Glutamatergic neuron (in vitro differentiated cells): Measurements from ENCODE around the gene GATAD2B. TPM values are rescaled to one million over a fixed set of nuclear protein-coding genes. Genes with fewer than 3 reads are reported as not detected.
A peak's percentile ranks its signal among the peaks of the same experiment; 100 is the strongest.

Experiments used
- DNase-seq: peaks from one replicate; pipeline ENCODE4 v3.0.0; 2022
- H3K27ac Mint-ChIP-seq: one replicate; pipeline ENCODE4 v1.8.0; 2020; ENCODE audit warnings: mild to moderate bottlenecking, mixed read lengths, inconsistent platforms; ENCODE audit not compliant: unreplicated experiment
- H3K27me3 Mint-ChIP-seq: one replicate; pipeline ENCODE4 v1.8.0; 2020; ENCODE audit warnings: mild to moderate bottlenecking, moderate library complexity, mixed read lengths, inconsistent platforms; ENCODE audit not compliant: unreplicated experiment
- H3K36me3 Mint-ChIP-seq: one replicate; pipeline ENCODE4 v1.8.0; 2020; ENCODE audit warnings: mild to moderate bottlenecking, mixed read lengths, inconsistent platforms; ENCODE audit not compliant: unreplicated experiment
- H3K4me1 Mint-ChIP-seq: one replicate; pipeline ENCODE4 v1.8.0; 2020; ENCODE audit warnings: mild to moderate bottlenecking, low read depth, mixed read lengths, inconsistent platforms; ENCODE audit not compliant: unreplicated experiment
- H3K4me3 Mint-ChIP-seq: one replicate; pipeline ENCODE4 v1.8.0; 2020; ENCODE audit warnings: mild to moderate bottlenecking, mixed read lengths, inconsistent platforms; ENCODE audit not compliant: unreplicated experiment
- H3K9me3 Mint-ChIP-seq: one replicate; pipeline ENCODE4 v1.8.0; 2020; ENCODE audit warnings: mild to moderate bottlenecking, moderate library complexity, mixed read lengths, inconsistent platforms; ENCODE audit not compliant: unreplicated experiment
- total RNA-seq: library from RNA; stranded (reverse); fragmentation: NEBNext Ultra II Directional; extraction: Animal tissue kit (Norgen Biotek cat#: 25700); gene quantifications from one replicate; pipeline ENCODE4 v1.2.1, GENCODE V29; 2021; ENCODE audit not compliant: unreplicated experiment
- TF ChIP-seq, protein P1 (sequence below): fragments of 200-600 bp; sonication (generic); IDR thresholded peaks from one replicate; pipeline ENCODE4 v1.5.0; 2021; ENCODE audit not compliant: partially characterized antibody, unreplicated experiment

The GATAD2B gene
- total RNA-seq, 1 donor from 2014 or later, result 57.6 TPM

DNA sequence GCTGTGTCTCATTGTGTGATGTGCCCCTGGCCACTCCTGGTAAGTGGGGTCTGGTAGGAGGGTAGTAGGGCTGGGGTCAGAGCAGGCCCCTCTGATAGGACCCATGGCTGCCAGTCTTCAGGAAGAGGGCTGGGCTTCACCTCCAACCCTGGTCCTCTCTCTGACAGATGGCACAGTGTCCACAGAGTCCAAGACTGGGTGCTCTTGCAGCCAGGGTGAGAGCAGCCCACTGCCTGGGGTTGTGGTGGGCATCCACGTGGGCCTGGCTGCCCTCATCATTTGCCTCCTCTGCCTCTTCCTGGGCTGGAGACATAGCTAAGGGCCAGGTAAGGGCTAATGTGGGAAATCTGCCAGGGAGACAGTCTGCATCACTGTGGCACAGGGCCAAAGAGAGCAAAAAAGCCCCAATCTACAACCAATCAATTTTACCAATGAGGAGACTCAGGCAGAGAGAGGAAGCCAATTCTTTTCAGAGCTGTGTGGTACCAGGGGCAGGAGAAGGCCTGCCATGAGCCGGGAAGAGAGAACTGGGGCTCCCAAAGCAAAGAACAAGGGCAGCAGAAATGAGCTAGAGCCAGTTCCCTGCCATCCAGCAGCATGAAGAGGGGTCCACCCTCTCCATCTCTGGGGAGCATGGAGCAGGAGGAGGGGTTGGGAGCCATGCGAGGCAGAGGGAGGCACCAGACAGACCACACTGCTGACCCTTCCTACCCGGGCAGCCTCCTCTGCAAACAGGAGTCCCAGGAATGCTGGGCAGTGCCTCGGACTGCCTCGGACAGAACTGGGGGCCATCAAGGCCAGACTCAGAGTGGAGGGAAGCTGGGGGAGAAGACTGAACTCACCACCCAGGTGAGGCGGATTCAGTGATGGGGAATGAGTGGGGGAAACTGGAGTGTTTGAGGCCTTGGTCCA, 120.7 kb downstream of the GATAD2B start:
- H3K27ac Mint-ChIP-seq, result no peak overlapping the region

DNA sequence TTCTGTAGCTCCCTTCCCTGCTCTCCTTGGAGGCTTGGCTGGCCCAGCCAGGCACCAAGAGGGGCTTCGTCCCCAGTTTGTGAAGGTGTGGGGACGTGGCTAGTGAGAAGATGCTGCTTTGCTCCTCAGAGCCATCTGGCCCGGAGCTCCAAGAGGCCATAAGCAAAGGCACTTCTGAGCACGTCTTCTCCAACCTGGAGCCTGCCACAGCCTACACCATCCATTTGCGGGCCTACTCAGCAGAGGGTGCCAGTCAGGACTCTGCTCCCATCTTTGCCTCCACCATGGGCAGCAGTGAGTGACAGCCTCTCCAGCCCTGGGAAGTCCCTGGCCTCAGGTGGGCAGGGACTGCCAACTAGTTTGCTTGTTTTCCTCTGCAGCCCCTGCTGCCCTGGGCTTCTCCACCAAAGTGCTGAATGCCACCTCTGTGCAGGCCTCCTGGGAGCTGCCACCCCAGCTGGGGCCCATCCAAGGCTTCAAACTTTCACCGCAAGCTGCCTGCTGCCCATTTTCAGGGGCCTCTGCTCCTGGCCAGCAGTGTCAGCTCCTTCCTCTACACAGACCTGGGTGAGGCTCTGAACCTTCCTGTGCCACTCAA, 121.6 kb downstream of the GATAD2B start:
- Mint-ChIP-seq H3K4me1 (peaks cover 6% of the 10 kb centered on the region), H3K9me3 (peaks cover 14% of the 10 kb centered on the region), H3K27me3 (peaks cover 22% of the 10 kb centered on the region), H3K4me3 (no peak overlapping the region), H3K27ac (peak overlapping the region; percentile 44), H3K36me3 (no peaks in the 10 kb centered on the region)
- TF ChIP-seq, protein P1, sequence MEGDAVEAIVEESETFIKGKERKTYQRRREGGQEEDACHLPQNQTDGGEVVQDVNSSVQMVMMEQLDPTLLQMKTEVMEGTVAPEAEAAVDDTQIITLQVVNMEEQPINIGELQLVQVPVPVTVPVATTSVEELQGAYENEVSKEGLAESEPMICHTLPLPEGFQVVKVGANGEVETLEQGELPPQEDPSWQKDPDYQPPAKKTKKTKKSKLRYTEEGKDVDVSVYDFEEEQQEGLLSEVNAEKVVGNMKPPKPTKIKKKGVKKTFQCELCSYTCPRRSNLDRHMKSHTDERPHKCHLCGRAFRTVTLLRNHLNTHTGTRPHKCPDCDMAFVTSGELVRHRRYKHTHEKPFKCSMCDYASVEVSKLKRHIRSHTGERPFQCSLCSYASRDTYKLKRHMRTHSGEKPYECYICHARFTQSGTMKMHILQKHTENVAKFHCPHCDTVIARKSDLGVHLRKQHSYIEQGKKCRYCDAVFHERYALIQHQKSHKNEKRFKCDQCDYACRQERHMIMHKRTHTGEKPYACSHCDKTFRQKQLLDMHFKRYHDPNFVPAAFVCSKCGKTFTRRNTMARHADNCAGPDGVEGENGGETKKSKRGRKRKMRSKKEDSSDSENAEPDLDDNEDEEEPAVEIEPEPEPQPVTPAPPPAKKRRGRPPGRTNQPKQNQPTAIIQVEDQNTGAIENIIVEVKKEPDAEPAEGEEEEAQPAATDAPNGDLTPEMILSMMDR, result no peak
- DNase-seq, result no peak

More for the DNA sequence above, 120.7 kb downstream of the GATAD2B start:
- TF ChIP-seq, protein P1, result no peak
- peaks cover 15% of the 10 kb centered on the region for H3K27me3 Mint-ChIP-seq
- no peak for DNase-seq
- H3K9me3 Mint-ChIP-seq, result peaks cover 12% of the 10 kb centered on the region
- no peak overlapping the region for H3K4me3 Mint-ChIP-seq
- no peaks in the 10 kb centered on the region for H3K36me3 Mint-ChIP-seq
- peaks cover 3% of the 10 kb centered on the region for H3K4me1 Mint-ChIP-seq

DNA sequence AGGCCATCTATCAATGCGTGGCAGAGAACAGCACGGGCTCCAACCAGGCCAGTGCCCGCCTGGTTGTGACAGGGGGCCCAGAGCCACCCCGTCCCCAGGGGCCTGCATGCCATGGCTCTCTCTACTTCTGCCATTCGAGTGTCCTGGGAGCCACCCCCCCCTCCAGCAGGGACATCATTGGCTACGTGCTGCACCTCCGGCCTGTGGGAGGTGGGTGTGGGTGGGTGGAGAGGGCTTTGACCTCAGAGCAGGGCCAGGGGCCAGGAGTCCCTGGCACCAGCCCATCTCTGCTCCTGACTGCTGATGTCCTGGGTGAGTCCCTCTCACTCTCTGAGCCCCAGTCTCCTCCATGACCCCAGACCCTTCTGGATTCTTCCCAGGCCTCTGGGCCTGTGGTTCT, 122.3 kb downstream of the GATAD2B start:
- H3K27ac Mint-ChIP-seq, result peak overlapping the region; percentile 44
- H3K4me3 Mint-ChIP-seq, result no peak overlapping the region
- peaks cover 22% of the 10 kb centered on the region for H3K27me3 Mint-ChIP-seq
- peaks cover 14% of the 10 kb centered on the region for H3K9me3 Mint-ChIP-seq
- no peaks in the 10 kb centered on the region for H3K36me3 Mint-ChIP-seq
- no peak for DNase-seq
- peaks cover 6% of the 10 kb centered on the region for H3K4me1 Mint-ChIP-seq
- TF ChIP-seq, protein P1, result no peak

DNA sequence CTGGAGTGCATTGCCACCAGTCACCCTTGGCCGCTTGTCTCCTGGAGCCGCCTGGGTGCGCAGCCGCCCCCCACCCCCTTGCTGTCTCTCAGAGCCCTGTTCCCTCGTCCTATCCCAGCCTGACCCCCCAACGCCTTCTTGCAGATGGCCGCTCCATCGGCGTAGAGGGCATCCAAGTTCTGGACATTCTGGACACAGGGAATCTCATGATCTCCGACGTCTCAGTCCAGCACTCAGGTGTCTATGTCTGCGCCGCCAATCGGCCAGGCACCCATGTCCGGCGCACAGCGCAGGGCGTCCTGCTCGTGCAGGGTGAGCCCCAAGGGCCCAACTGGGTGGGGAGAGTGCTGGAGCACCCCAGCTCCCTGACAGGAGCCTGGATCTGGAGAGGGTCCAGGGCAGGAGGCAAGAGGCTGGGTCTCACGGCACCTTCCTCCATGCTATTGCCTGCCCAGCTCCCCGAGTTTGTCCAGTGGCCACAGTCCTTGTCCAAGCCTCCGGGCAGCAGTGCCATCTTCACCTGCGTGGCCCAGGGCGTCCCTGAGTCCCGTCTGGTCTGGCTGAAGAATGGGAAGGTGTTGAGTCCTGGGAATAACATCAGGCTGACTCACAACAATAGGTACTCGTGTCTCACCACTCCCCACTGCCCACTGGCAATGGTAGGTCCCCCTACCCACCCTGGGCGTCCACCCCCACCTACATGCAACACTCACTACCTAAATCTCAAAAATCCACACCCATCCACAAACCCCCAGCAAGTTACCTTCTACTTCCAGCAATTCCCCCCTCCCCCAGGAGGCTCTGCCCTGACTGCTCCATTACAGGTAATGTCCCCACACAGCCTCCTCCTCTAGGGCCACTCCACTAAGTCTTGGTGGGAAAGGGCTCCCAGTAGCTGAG, 123.0 kb downstream of the GATAD2B start:
- TF ChIP-seq, protein P1, result no peak
- Mint-ChIP-seq H3K4me1 (peaks cover 6% of the 10 kb centered on the region), H3K27ac (no peak overlapping the region), H3K36me3 (no peaks in the 10 kb centered on the region), H3K9me3 (peaks cover 14% of the 10 kb centered on the region), H3K27me3 (peaks cover 22% of the 10 kb centered on the region), H3K4me3 (no peak overlapping the region)
- DNase-seq, result no peak
